Ureter (tissue), 1 donor: ENCODE data around the gene HMCN2. TPM values are rescaled to one million over a fixed set of nuclear protein-coding genes. Genes with fewer than 3 reads are reported as not detected.
"Not testable (repeated sequence)": the region's sequence is repeated elsewhere in the genome, so short reads cannot be mapped to it uniquely, and the experiment has no call there.

ENCODE experiments used
- DNase-seq: peaks from one replicate; pipeline ENCODE4 v3.0.0-alpha.2; 2020; ENCODE audit warnings: low spot score
- total RNA-seq: library from RNA; stranded (reverse); gene quantifications from one replicate; pipeline ENCODE4 v1.2.4, GENCODE V29; 2023
- donor health status: DM: yes; HTN: yes; CAD: no.

The HMCN2 gene
- total RNA-seq, 1 donor from 2014 or later, result 9.5 TPM

DNA sequence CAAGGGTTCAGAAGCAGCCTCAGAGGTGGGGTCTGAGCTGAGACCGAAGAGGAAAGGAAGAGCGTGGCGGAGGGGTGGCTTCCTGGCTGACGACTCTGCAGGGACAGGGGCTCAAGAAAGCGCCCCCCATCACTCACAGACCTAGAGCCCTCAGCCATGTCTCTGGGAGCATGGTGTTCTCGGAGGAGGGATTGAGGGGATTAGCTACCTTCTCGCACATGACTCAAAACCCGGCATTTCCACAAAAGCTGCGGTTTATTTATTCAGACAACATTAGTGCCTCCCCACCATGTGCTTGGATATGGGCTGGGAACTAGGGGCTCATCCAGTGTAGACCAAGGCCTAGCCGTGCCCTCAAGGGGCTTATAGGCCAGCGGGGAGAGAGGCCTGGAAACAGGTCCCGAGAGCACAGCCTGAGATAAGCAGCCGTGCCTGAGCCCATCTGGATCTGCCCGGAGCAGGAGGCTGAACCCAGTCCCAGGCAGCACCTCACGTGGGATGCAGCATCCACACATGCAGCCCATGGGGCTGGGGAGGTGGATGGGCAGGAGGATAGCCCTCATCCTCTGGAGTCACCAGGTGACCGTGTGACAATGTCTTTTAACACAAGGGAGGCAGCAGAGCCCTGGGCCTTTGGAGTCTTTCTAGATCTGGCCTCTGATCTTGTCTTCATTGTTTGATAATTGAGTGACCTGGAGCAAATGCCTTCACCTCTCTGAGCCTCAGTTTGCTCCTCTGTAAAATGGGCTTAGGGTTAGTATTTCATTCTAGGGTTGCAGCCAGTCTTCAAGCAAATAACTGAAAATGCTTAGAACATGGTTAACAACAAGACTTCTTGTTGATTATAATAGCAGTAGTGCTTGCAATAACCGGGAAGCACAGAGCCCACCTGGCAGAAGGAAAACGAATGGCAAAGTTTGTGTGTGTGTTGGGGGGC, 878 bp upstream of the HMCN2 start:
- no peak for DNase-seq

DNA sequence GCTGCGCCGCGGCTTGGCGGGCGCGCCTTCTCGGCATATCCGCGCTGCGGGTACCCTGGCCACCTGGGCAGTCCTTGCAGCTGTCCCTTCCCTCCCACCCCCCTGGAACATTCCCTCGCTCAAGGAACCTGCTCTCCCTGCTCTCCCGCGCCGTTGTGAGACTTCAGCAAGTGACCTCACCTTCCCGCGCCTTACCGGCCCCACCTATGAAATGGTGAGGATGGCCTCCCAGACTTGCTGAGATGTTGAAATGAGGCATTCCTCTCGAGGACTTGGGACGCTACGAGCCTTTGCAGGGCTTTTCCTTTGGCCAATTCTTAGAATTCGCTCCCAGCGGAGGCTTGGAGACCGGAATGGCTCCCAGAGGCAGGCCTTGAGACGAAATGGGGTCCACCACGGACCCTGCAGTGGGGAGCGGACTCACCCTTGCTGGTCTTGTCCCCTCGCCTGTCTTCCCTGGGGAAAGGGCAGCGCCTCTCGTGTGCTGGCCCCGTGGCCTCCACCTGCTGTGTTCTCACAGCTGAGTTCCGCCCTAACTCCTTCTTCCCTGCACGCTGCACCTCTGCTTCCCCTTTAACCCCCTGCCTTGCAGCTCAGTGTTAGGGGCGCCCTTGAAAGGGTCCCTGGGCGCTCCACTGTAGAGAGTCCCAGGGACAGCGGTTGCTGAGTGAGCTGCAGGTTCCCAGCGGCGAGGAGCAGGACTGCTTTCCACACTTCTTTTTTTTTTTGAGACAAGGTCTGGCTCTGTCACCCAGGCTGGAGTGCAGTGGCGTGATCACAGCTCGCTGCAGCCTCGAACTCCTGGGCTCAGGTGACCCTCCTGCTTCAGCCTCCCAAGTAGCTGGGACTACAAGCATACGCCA, 907 bp downstream of the HMCN2 start:
- DNase-seq, result no peak

GRCh38 chr9:130267930-130268329, 2.4 kb downstream of the HMCN2 start:
- DNase-seq, result no peak

GRCh38 chr9:130268521-130269211, 3.1 kb downstream of the HMCN2 start:
- no peak for DNase-seq

DNA sequence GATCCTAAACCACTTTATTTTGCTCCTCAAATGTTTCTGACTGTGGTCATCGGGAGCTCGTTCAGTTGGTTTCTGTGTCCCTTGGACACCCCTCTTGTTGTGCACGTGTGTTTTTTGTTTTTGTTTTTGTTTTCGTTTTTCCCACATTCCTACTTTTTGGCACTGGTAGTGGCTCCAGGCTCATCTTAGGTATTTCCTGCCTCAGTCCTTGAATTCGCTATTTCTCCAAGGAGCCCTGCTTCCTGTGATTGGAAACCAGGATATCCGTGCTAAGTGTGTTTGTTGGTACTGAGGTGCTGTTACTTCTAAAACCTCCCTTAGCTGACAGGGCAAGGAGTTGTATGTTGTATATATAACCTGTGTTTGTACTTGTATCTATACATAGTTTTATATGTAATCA, 5.9 kb downstream of the HMCN2 start:
- no peak for DNase-seq

DNA sequence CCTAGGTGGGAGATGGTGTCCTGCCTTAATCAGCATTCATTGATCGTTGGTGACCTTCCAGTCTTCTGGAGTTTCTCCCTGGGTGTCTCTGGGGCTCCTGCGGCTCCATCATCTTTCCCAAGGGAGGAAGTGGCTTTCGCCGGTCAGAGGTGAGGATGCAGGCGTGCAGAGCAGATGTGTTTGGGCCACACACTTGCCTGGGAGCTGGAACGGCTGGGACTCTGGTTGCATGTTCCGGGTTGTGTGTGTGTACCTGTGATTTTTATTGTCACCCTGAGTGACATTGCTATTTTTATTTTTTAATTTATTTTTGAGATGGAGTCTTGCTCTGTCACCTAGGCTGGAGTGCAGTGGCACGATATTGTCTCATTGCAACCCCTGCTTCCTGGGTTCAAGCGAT, 9.6 kb downstream of the HMCN2 start:
- DNase-seq, result no peak

DNA sequence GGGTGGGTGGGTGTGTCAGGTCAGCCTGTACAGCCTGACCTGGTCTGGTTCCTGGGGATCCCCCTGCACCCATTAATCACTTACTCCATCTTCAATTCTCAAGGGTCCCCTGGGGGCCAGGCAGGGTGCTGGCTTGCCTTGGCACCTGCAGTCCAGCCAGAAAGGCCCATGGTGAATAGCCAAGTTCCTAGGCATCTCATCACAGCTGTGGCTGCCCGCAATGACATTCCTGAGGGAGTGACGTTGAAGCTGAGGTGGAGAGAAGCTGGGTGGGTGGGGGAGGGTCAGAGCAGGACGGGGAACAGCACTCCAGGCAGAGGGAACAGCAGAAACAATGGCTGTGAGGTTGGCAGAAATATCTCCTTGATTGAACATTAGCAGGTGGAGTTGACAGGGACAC, 10.6 kb downstream of the HMCN2 start:
- no peak for DNase-seq

GRCh38 chr9:130276955-130277354, 11.4 kb downstream of the HMCN2 start:
- no peak for DNase-seq

DNA sequence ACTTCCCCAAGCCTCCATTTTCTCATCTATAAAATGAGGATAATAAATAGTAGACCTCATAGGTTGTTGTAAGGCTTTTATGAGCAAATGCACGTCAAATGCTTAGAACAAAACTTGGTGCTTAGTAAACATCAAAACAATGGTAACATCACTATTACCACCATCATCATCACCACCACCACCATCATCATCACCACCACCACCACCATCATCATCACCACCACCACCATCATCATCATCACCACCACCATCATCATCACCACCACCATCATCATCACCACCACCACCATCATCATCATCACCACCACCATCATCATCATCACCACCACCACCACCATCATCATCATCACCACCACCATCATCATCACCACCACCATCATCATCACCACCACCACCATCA, 12.0 kb downstream of the HMCN2 start:
- not testable (repeated sequence) for DNase-seq

GRCh38 chr9:130283539-130284248, 18.1 kb downstream of the HMCN2 start:
- no peak for DNase-seq

GRCh38 chr9:130284249-130284625, 18.7 kb downstream of the HMCN2 start:
- no peak for DNase-seq

DNA sequence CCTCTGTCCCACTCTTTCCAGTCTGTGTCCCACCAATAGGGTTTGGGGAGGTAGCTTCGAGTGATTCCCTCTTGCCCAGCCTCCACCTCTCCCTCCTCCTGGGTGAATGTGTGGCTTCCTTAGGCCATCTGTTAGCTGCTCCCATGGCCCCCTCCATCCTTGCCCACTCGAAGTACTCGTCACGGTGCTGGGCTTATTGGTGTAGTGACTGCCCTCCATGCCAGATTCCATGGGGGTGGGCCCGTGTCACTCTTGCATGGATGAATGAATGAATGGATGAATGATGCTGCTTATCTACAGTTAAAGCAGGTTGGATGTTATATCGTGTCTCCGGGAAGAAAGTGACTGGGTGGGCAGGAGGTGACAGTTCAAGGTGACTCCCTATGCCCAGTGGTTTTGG, 19.1 kb downstream of the HMCN2 start:
- no peak for DNase-seq

DNA sequence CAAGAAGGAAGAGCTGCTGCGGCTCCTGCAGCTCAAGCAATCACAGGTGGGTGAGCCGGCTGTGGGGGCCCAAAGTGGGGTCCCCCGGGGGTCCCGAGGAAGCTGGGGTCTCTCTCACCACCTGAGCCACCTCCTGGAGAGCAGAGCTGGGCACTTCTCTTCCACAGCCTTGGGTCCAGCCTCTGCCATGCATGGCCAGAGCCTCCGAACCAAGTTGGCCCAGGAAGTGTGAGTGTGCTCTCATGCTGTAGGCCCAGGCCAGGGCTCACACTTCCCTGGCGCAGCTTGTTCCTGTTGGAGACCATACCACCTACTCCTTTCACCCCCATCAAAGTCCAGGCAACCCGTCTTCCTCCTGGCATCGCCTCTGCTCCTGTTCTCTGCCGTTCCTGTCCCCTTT, 19.7 kb downstream of the HMCN2 start:
- DNase-seq, result no peak

- no peak for DNase-seq
Observed at GRCh38 chr9:130286072-130286770, 20.7 kb downstream of the HMCN2 start.

GRCh38 chr9:130286781-130287428, 21.3 kb downstream of the HMCN2 start:
- no peak for DNase-seq

DNA sequence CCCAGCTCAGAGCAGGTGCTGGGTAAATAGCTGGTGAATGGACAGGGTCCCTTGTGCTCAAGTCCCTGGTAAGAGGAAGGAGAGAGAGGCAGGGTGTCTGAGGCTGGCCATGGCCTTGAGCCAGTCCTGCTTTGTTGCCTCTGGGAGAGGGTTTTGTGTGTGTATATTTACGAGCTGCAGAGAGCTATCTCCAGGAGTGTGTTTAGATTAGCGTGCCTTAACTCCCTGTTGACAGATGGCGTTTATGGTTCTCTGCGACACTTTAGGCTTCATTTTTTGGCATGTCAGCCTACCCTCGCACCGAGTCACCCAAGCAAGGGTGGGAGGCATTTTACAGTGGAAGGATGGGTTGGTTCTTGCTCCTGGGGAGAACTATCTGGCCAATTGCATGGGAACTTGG, 22.2 kb downstream of the HMCN2 start:
- DNase-seq, result no peak

GRCh38 chr9:130288393-130288792, 22.8 kb downstream of the HMCN2 start:
- DNase-seq, result no peak

GRCh38 chr9:130288926-130289690, 23.5 kb downstream of the HMCN2 start:
- DNase-seq, result no peak

DNA sequence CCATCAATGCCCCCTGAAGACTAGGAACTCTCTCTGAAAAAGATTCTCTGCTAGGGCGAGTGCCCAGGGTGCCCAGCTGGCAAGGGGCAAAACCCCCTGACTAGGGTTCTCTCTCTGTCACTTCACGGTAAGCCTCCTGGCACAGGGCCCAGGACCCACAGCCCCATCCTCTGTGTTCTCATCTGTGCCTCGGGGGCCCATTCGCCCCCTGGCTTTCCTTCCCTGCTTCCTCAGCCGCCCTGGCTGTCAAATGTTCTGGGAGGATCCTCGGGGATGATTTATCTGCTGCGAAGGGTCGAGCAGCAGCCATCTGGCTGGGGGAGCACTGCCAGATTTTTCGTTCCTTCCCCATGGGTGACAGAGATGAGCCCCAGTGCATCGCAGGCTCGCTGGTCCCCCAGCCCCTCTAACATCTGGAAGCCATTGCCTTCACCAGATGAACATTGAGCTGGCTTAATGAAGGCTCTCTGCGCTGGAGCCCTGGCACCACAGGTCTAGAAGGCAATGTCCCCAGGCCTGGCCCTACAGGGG, 24.2 kb downstream of the HMCN2 start:
- DNase-seq, result no peak
